Sigmoid colon (tissue), 4 donors: ENCODE results near the gene DPH5.

Source experiments
- CTCF ChIP-seq, 4 experiments: fragments of 450-650 bp in 3 of 4; fragments of 200-600 bp in 1 of 4; IDR thresholded peaks; one replicate each; pipeline ENCODE4 v1.5.1; 2016 to 2019; ENCODE audit warnings: antibody characterized with exemption in 4 of 4, mild to moderate bottlenecking in 3 of 4, moderate library complexity in 2 of 4
- EP300 ChIP-seq, 4 donors: sonication (generic); formaldehyde crosslinking; IDR thresholded peaks; one replicate each; pipeline ENCODE4 v1.6.1; 2017; ENCODE audit warnings: antibody characterized with exemption in 4 of 4
- POLR2A ChIP-seq, 2 donors: fragments of 450-650 bp; IDR thresholded peaks; one replicate each; pipeline ENCODE4 v1.6.1; 2016; ENCODE audit warnings: antibody characterized with exemption in 2 of 2, mild to moderate bottlenecking in 2 of 2, moderate library complexity in 2 of 2
- POLR2AphosphoS5 ChIP-seq, 4 donors: sonication (generic); formaldehyde crosslinking; IDR thresholded peaks; one replicate each; pipeline ENCODE4 v1.6.1; 2017; ENCODE audit warnings: antibody characterized with exemption in 4 of 4

GRCh38 chr1:100953960-100954730 lies 71.4 kb downstream of the DPH5 start:
- no peak for TF ChIP-seq CTCF (IDR thresholded peaks at IDR 0.05)
- no peak for TF ChIP-seq POLR2AphosphoS5 (IDR thresholded peaks at IDR 0.05)
- TF ChIP-seq POLR2A (IDR thresholded peaks at IDR 0.05) = no peak
- no peak for TF ChIP-seq EP300 (IDR thresholded peaks at IDR 0.05)
